K562 (cell line): ENCODE results near the gene IL5. TPM values are rescaled to one million over a fixed set of nuclear protein-coding genes. Genes with fewer than 3 reads are reported as not detected.

ENCODE experiments used
- ATF7 ChIP-seq: fragments of 450-650 bp; IDR thresholded peaks from 2 replicates; pipeline ENCODE4 v1.7.1; 2014; ENCODE audit warnings: mild to moderate bottlenecking, moderate library complexity
- BRD4 ChIP-seq: fragments of 200-600 bp; sonication (generic); IDR thresholded peaks from 2 replicates; pipeline ENCODE4 v1.6.1; 2017; ENCODE audit warnings: inconsistent platforms
- CAMTA2 ChIP-seq: fragments of 250-450 bp; sonication (Bioruptor Pico); conservative IDR thresholded peaks from 2 replicates; pipeline ENCODE4 v1.5.1; 2022
- MYBL2 ChIP-seq, 2 experiments: fragments of 450-650 bp in 1 of 2; sonication (generic) in 1 of 2; formaldehyde crosslinking in 1 of 2; IDR thresholded peaks; 2 replicates each; pipeline versions ENCODE4 v1.6.1 to v1.8.1; 2017 to 2022; ENCODE audit warnings: borderline replicate concordance in 1 of 2, inconsistent platforms in 1 of 2, low read depth in 1 of 2, mild to moderate bottlenecking in 1 of 2, missing genetic modification reagents in 1 of 2, moderate library complexity in 1 of 2
- RCOR1 ChIP-seq, 2 experiments: IDR thresholded peaks; 2 replicates each; pipeline ENCODE4 v1.6.1; 2012; ENCODE audit warnings: low read depth in 2 of 2, low read length in 2 of 2, borderline replicate concordance in 1 of 2, improper control_type of control experiment in 1 of 2
- SIN3B ChIP-seq: fragments of 450-650 bp; IDR thresholded peaks from 2 replicates; pipeline ENCODE4 v1.6.1; 2017; ENCODE audit warnings: low read depth, mild to moderate bottlenecking, moderate library complexity
- SMAD3 ChIP-seq: fragments of 450-650 bp; formaldehyde crosslinking; conservative IDR thresholded peaks from 2 replicates; pipeline ENCODE4 v1.4.0; 2020; ENCODE audit warnings: mild to moderate bottlenecking
- SP2 ChIP-seq: IDR thresholded peaks from 2 replicates; pipeline ENCODE4 v1.6.1; 2011; ENCODE audit warnings: mild to moderate bottlenecking, low read depth, low read length, moderate library complexity; ENCODE audit not compliant: poor library complexity, severe bottlenecking; ENCODE audit errors: extremely low read depth
- ZKSCAN3 ChIP-seq: fragments of 250-450 bp; sonication (Bioruptor Pico); IDR thresholded peaks from 2 replicates; pipeline ENCODE4 v1.4.0; 2020
- ZNF224 ChIP-seq: sonication (generic); formaldehyde crosslinking; IDR thresholded peaks from 2 replicates; pipeline ENCODE4 v1.8.0; 2022; ENCODE audit warnings: mild to moderate bottlenecking, missing genetic modification reagents
- ZNF239 ChIP-seq: fragments of 250-450 bp; sonication (Bioruptor Pico); IDR thresholded peaks from 2 replicates; pipeline ENCODE4 v1.4.0; 2020; ENCODE audit warnings: mild to moderate bottlenecking
- ZNF274 ChIP-seq: IDR thresholded peaks from 2 replicates; pipeline ENCODE4 v1.6.1; 2011; ENCODE audit warnings: low read depth, mild to moderate bottlenecking, low read length, moderate library complexity, borderline replicate concordance
- ZNF316 ChIP-seq: fragments of 450-650 bp; IDR thresholded peaks from 2 replicates; pipeline ENCODE4 v1.6.1; 2016
- ZNF41 ChIP-seq: fragments of 250-450 bp; sonication (Bioruptor Pico); conservative IDR thresholded peaks from 2 replicates; pipeline ENCODE4 v1.4.0; 2020; ENCODE audit warnings: mild to moderate bottlenecking
- ZNF444 ChIP-seq: fragments of 250-450 bp; sonication (Bioruptor Pico); IDR thresholded peaks from 2 replicates; pipeline ENCODE4 v1.4.0; 2020; ENCODE audit warnings: mild to moderate bottlenecking, moderate library complexity
- ZNF57 ChIP-seq: fragments of 450-650 bp; formaldehyde crosslinking; IDR thresholded peaks from 2 replicates; pipeline ENCODE4 v1.4.0; 2020; ENCODE audit warnings: mild to moderate bottlenecking, moderate library complexity
- polyA plus RNA-seq, 8 experiments: library from polyadenylated mRNA; depleted of rRNA in 4 of 8; stranded (reverse) in 5 of 8; unstranded in 3 of 8; fragments of >200 nt; fragmentation: Nextera tagmentation in 2 of 8; fragmentation: Illumina TruSeq in 1 of 8; extraction: Ambion mirVana in 2 of 8; extraction: Trizol in 1 of 8; gene quantifications; 2 replicates each; pipeline versions ENCODE4 v1.2.1 to v1.2.3, GENCODE V29; 2011 to 2014; ENCODE audit warnings: inconsistent platforms in 1 of 8, missing spikeins in 1 of 8
- total RNA-seq, 7 experiments: library from RNA; depleted of rRNA in 6 of 7; stranded (reverse); fragments of >200 nt in 6 of 7; fragmentation: Illumina TruSeq in 2 of 7; extraction: Trizol in 2 of 7; gene quantifications; 2 replicates each; pipeline versions ENCODE4 v1.2.1 to v1.2.3, GENCODE V29; 2011 to 2021; ENCODE audit warnings: low replicate concordance in 1 of 7
- TF ChIP-seq, protein P1 (sequence below): sonication (generic); formaldehyde crosslinking; IDR thresholded peaks from 2 replicates; pipeline ENCODE4 v1.5.0; 2020; ENCODE audit warnings: missing genetic modification reagents
- TF ChIP-seq, protein P2 (sequence below), 2 experiments: fragments of 200-800 bp in 1 of 2; sonication (Bioruptor generic) in 1 of 2; sonication (generic) in 1 of 2; formaldehyde crosslinking in 1 of 2; IDR thresholded peaks in 1 of 2; conservative IDR thresholded peaks in 1 of 2; 2 replicates each; pipeline versions ENCODE4 v1.5.0 to v1.6.1; 2016 to 2020; ENCODE audit warnings: missing compliant biosample characterization in 1 of 2, missing genetic modification characterization in 1 of 2, missing genetic modification reagents in 1 of 2
- TF ChIP-seq, protein P3 (sequence below), 2 experiments: IDR thresholded peaks; 2 replicates each; pipeline ENCODE4 v1.6.1; 2012; ENCODE audit warnings: improper control_type of control experiment in 2 of 2, low read depth in 2 of 2, low read length in 2 of 2, borderline replicate concordance in 1 of 2
- TF ChIP-seq, protein P4 (sequence below): conservative IDR thresholded peaks from 2 replicates; pipeline ENCODE4 v1.6.1; 2011; ENCODE audit warnings: low read depth, mild to moderate bottlenecking, low read length; ENCODE audit not compliant: control insufficient read depth
- TF ChIP-seq, protein P5 (sequence below): fragments of 250-450 bp; sonication (Bioruptor Pico); IDR thresholded peaks from 2 replicates; pipeline ENCODE4 v1.8.0; 2022; ENCODE audit warnings: moderate library complexity, mild to moderate bottlenecking, inconsistent platforms

Gene IL5
- total and polyA plus RNA-seq, 9 of the 15 experiments (the other 6 are each of a cell fraction or from before 2014, with no cell fraction given), result 0.44 TPM; not detected in 8

DNA sequence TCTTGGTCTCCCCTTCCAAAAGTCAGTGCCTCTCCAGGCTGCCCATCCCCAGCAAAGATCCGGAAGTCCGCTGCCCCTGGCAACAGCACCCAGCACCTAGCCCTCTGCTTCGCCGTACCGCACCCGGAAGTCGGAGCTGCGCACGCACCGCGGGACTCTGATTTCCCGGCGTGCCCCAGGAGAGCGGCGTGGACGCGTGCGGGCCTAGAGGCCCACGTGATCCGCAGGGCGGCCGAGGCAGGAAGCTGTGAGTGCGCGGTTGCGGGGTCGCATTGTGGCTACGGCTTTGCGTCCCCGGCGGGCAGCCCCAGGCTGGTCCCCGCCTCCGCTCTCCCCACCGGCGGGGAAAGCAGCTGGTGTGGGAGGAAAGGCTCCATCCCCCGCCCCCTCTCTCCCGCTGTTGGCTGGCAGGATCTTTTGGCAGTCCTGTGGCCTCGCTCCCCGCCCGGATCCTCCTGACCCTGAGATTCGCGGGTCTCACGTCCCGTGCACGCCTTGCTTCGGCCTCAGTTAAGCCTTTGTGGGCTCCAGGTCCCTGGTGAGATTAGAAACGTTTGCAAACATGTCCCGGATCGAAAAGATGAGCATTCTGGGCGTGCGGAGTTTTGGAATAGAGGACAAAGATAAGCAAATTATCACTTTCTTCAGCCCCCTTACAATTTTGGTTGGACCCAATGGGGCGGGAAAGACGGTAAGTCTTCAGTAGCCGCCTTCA lies 13.6 kb upstream of the IL5 start, which contains the start of gene RAD50 (continued):
- no peak for TF ChIP-seq ZNF274
- 0 out of 2 replicates have a peak, but pooled peaks have one; percentile 47 for TF ChIP-seq SMAD3 (CRISPR knock-in tag)
- no peak for TF ChIP-seq ZNF57 (CRISPR knock-in tag)
- TF ChIP-seq, protein P1, sequence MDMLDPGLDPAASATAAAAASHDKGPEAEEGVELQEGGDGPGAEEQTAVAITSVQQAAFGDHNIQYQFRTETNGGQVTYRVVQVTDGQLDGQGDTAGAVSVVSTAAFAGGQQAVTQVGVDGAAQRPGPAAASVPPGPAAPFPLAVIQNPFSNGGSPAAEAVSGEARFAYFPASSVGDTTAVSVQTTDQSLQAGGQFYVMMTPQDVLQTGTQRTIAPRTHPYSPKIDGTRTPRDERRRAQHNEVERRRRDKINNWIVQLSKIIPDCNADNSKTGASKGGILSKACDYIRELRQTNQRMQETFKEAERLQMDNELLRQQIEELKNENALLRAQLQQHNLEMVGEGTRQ (CRISPR knock-in tag), result peak; percentile 99
- TF ChIP-seq RCOR1 (IDR thresholded peaks at IDR 0.05; ENCODE audit: borderline replicate concordance in 1 of 2, low read depth in 2 of 2, low read length in 2 of 2), result peak in 1 of 2 experiments; percentile 80; a peak in 3 of 4 replicates
- 0 out of 2 replicates have a peak, but pooled peaks have one; percentile 29 for TF ChIP-seq SIN3B
- peak; percentile 80; the same call in 1 of the 2 replicates for TF ChIP-seq ATF7
- TF ChIP-seq BRD4, result peak; percentile 84; the same call in 1 of the 2 replicates
- no peak for TF ChIP-seq ZNF41 (CRISPR knock-in tag)
- peak; percentile 39; the same call in 1 of the 2 replicates for TF ChIP-seq ZNF239
- TF ChIP-seq CAMTA2 (CRISPR knock-in tag), result no peak
- no peak for TF ChIP-seq SP2
- TF ChIP-seq ZNF444, result peak; percentile 69
- TF ChIP-seq, protein P2, sequence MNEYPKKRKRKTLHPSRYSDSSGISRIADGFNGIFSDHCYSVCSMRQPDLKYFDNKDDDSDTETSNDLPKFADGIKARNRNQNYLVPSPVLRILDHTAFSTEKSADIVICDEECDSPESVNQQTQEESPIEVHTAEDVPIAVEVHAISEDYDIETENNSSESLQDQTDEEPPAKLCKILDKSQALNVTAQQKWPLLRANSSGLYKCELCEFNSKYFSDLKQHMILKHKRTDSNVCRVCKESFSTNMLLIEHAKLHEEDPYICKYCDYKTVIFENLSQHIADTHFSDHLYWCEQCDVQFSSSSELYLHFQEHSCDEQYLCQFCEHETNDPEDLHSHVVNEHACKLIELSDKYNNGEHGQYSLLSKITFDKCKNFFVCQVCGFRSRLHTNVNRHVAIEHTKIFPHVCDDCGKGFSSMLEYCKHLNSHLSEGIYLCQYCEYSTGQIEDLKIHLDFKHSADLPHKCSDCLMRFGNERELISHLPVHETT (CRISPR knock-in tag; conservative IDR thresholded peaks at IDR 0.05 in 1 of 2, IDR thresholded peaks at IDR 0.05 in 1 of 2), result peak in 1 of 2 experiments; percentile 76; a peak in 1 of 4 replicates
- TF ChIP-seq, protein P3, sequence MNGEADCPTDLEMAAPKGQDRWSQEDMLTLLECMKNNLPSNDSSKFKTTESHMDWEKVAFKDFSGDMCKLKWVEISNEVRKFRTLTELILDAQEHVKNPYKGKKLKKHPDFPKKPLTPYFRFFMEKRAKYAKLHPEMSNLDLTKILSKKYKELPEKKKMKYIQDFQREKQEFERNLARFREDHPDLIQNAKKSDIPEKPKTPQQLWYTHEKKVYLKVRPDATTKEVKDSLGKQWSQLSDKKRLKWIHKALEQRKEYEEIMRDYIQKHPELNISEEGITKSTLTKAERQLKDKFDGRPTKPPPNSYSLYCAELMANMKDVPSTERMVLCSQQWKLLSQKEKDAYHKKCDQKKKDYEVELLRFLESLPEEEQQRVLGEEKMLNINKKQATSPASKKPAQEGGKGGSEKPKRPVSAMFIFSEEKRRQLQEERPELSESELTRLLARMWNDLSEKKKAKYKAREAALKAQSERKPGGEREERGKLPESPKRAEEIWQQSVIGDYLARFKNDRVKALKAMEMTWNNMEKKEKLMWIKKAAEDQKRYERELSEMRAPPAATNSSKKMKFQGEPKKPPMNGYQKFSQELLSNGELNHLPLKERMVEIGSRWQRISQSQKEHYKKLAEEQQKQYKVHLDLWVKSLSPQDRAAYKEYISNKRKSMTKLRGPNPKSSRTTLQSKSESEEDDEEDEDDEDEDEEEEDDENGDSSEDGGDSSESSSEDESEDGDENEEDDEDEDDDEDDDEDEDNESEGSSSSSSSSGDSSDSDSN (IDR thresholded peaks at IDR 0.05; ENCODE audit: borderline replicate concordance in 1 of 2, low read depth in 2 of 2, low read length in 2 of 2), result no peak
- TF ChIP-seq, protein P4, sequence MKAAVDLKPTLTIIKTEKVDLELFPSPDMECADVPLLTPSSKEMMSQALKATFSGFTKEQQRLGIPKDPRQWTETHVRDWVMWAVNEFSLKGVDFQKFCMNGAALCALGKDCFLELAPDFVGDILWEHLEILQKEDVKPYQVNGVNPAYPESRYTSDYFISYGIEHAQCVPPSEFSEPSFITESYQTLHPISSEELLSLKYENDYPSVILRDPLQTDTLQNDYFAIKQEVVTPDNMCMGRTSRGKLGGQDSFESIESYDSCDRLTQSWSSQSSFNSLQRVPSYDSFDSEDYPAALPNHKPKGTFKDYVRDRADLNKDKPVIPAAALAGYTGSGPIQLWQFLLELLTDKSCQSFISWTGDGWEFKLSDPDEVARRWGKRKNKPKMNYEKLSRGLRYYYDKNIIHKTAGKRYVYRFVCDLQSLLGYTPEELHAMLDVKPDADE, result peak; percentile 83; the same call in 1 of the 2 replicates
- TF ChIP-seq MYBL2 (IDR thresholded peaks at IDR 0.05; ENCODE audit: low read depth), result no peak
- TF ChIP-seq MYBL2 (CRISPR knock-in tag; IDR thresholded peaks at IDR 0.05; ENCODE audit: borderline replicate concordance), result no peak
- TF ChIP-seq, protein P5, sequence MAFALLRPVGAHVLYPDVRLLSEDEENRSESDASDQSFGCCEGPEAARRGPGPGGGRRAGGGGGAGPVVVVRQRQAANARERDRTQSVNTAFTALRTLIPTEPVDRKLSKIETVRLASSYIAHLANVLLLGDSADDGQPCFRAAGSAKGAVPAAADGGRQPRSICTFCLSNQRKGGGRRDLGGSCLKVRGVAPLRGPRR, result no peak
- TF ChIP-seq ZNF316, result no peak
- TF ChIP-seq ZNF224, result no peak
- TF ChIP-seq ZKSCAN3, result no peak
